Peyer's patch (tissue), 4 donors: ENCODE measurements around the gene CYREN.

Source experiments
- CTCF ChIP-seq, 6 experiments: fragments of 450-650 bp in 4 of 6; fragments of 200-600 bp in 2 of 6; sonication (generic) in 1 of 6; IDR thresholded peaks; one replicate each; pipeline ENCODE4 v1.5.1; 2017 to 2019; ENCODE audit warnings: antibody characterized with exemption in 6 of 6, mild to moderate bottlenecking in 3 of 6, moderate library complexity in 1 of 6
- POLR2A ChIP-seq, 2 donors: fragments of 450-650 bp; IDR thresholded peaks; one replicate each; pipeline ENCODE4 v1.5.1; 2017; ENCODE audit warnings: antibody characterized with exemption in 2 of 2, mild to moderate bottlenecking in 2 of 2, moderate library complexity in 2 of 2

GRCh38 chr7:135129579-135129978 is 40.9 kb downstream of the CYREN start:
- TF ChIP-seq CTCF (IDR thresholded peaks at IDR 0.05) (no peak), POLR2A (IDR thresholded peaks at IDR 0.05) (no peak)
